SU-DHL-6 (cell line): ENCODE measurements around the gene EWSR1.

Experiments used
- CTCF ChIP-seq: fragments of 200-600 bp; sonication (generic); IDR thresholded peaks from one replicate; pipeline ENCODE4 v1.5.1; 2017; ENCODE audit warnings: antibody characterized with exemption, mild to moderate bottlenecking, low read length, moderate library complexity; ENCODE audit not compliant: insufficient read depth, poor library complexity, severe bottlenecking
- EZH2phosphoT487 ChIP-seq: fragments of 200-600 bp; sonication (generic), shearing (Covaris generic); conservative IDR thresholded peaks from 2 replicates; pipeline ENCODE4 v1.6.1; 2018; ENCODE audit warnings: mild to moderate bottlenecking, antibody characterized with exemption, low read length, moderate library complexity, mixed read lengths

- TF ChIP-seq CTCF = no peak
- TF ChIP-seq EZH2phosphoT487 = no peak
Measured at GRCh38 chr22:29329581-29329980, 61.5 kb downstream of the EWSR1 start.
